Stomach (tissue), 4 donors: Measurements from ENCODE around the gene ADAM8.
"Not testable (repeated sequence)": the region's sequence is repeated elsewhere in the genome, so short reads cannot be mapped to it uniquely, and the experiment has no call there.

Experiments used
- CTCF ChIP-seq, 7 experiments: fragments of 450-650 bp in 4 of 7; fragments of 200-600 bp in 3 of 7; sonication (generic) in 3 of 7; IDR thresholded peaks; one replicate each; pipeline ENCODE4 v1.5.1; 2016 to 2019; ENCODE audit warnings: antibody characterized with exemption in 7 of 7, control low read depth in 2 of 7, mild to moderate bottlenecking in 1 of 7
- EP300 ChIP-seq: sonication (generic); formaldehyde crosslinking; IDR thresholded peaks from one replicate; pipeline ENCODE4 v1.6.1; 2017; ENCODE audit warnings: antibody characterized with exemption

GRCh38 chr10:133221756-133222155 lies 54.9 kb downstream of the ADAM8 start:
- TF ChIP-seq EP300; CTCF (IDR thresholded peaks at IDR 0.05): not testable (repeated sequence)
